ENCODE data around the gene ARHGEF10L.
"Not testable (repeated sequence)": the region's sequence is repeated elsewhere in the genome, so short reads cannot be mapped to it uniquely, and the experiment has no call there.

The ARHGEF10L gene

GRCh38 chr1:17539477-17540254 is at the start of gene ARHGEF10L:
ARHGEF10L (plus strand) TSS chr1:17539698; CDS start chr1:17580596, 40,898 bp downstream.
- no peak for FAIRE-seq
- DNase-seq (ENCODE audit: low spot score) = peak; percentile 8

- DNase-seq (ENCODE audit: low spot score); FAIRE-seq: not testable (repeated sequence)
Measured at GRCh38 chr1:17489768-17490417, 49.6 kb upstream of the ARHGEF10L start.

- not testable (repeated sequence) for FAIRE-seq; DNase-seq (ENCODE audit: low spot score)
Measured at GRCh38 chr1:17490667-17491066, 48.8 kb upstream of the ARHGEF10L start.

GRCh38 chr1:17494114-17494729 is 45.3 kb upstream of the ARHGEF10L start:
- peak; percentile 43 for FAIRE-seq
- DNase-seq (ENCODE audit: low spot score) = peak; percentile 76

- FAIRE-seq = no peak
- no peak for DNase-seq (ENCODE audit: low spot score)
Measured at GRCh38 chr1:17496419-17496818, 43.1 kb upstream of the ARHGEF10L start.

GRCh38 chr1:17498214-17498613 is 41.3 kb upstream of the ARHGEF10L start:
- no peak for FAIRE-seq
- DNase-seq (ENCODE audit: low spot score) = no peak

- DNase-seq (ENCODE audit: low spot score) (peak; percentile 57), FAIRE-seq (no peak)
Measured at GRCh38 chr1:17502326-17502778, 37.1 kb upstream of the ARHGEF10L start.

- no peak for DNase-seq (ENCODE audit: low spot score)
- FAIRE-seq = no peak
Measured at GRCh38 chr1:17503146-17503545, 36.4 kb upstream of the ARHGEF10L start.

GRCh38 chr1:17507200-17507599 is 32.3 kb upstream of the ARHGEF10L start:
- FAIRE-seq; DNase-seq (ENCODE audit: low spot score): not testable (repeated sequence)

- FAIRE-seq (no peak), DNase-seq (ENCODE audit: low spot score) (no peak)
Measured at GRCh38 chr1:17507915-17508314, 31.6 kb upstream of the ARHGEF10L start.

- DNase-seq (ENCODE audit: low spot score) = no peak
- FAIRE-seq = no peak
Measured at GRCh38 chr1:17509363-17509762, 30.1 kb upstream of the ARHGEF10L start.

- FAIRE-seq (no peak), DNase-seq (ENCODE audit: low spot score) (no peak)
Measured at GRCh38 chr1:17510138-17510537, 29.4 kb upstream of the ARHGEF10L start.

GRCh38 chr1:17511188-17511587 is 28.3 kb upstream of the ARHGEF10L start:
- no peak for FAIRE-seq
- no peak for DNase-seq (ENCODE audit: low spot score)

- FAIRE-seq = no peak
- no peak for DNase-seq (ENCODE audit: low spot score)
Measured at GRCh38 chr1:17513131-17513530, 26.4 kb upstream of the ARHGEF10L start.

GRCh38 chr1:17514776-17515175 is 24.7 kb upstream of the ARHGEF10L start:
- DNase-seq (ENCODE audit: low spot score) = no peak
- no peak for FAIRE-seq

- no peak for FAIRE-seq
- no peak for DNase-seq (ENCODE audit: low spot score)
Measured at GRCh38 chr1:17515902-17516301, 23.6 kb upstream of the ARHGEF10L start.

- FAIRE-seq (no peak), DNase-seq (ENCODE audit: low spot score) (no peak)
Measured at GRCh38 chr1:17516303-17517214, 22.9 kb upstream of the ARHGEF10L start.

- peak; percentile 17 for FAIRE-seq
- DNase-seq (ENCODE audit: low spot score) = peak; percentile 73
Measured at GRCh38 chr1:17520041-17520440, 19.5 kb upstream of the ARHGEF10L start.

- DNase-seq (ENCODE audit: low spot score) = no peak
- FAIRE-seq = no peak
Measured at GRCh38 chr1:17520473-17521319, 18.8 kb upstream of the ARHGEF10L start.

- no peak for DNase-seq (ENCODE audit: low spot score)
- no peak for FAIRE-seq
Measured at GRCh38 chr1:17521946-17522612, 17.4 kb upstream of the ARHGEF10L start.

Measured in RCC 7860 (cell line).